ENCODE results near the gene OTOS.
A peak's percentile ranks its signal among the peaks of the same experiment; 100 is the strongest.

OTOS gene

DNA sequence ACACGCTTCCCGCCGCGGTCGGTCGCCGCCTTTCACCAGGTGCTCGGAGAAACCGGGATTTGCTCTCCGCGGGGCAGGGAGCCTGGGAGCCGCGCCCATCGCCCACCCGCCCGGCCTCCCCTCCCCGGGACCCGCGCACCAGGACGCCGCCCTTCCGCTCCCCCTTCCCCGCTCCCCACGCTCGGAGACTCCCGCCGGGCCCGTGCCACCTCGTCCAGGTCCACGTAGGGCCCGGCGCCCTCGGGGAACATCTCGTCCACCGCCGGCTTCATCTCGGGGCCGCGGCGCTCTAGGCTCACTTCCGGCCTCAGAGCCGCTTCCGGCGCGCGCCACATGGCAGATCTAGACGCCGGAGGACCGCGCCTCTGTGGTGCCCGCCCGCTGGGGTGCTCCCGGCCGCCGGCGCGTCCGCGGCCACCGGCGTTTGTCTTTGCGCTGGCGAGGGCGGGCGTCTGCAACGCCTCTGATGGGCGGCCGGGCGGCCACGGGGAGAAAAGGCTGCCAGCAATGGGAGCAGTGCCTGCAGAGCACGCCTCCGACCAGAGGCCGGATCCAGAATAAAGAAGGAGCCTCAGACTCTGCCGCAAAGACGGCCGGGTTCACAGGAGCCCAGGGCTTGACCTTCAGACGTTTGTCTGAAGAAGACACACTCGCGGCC, 4.3 kb downstream of the OTOS start, which contains the start of gene COPS9:
COPS9 (minus strand) TSS at position 293 of the 658 bp plus-strand sequence; CDS start at position 272, 21 bp downstream.
- peak; percentile 64 to 70 for DNase-seq (ENCODE audit: low read depth in 2 of 2)

GRCh38 chr2:240135706-240136012, 4.8 kb downstream of the OTOS start:
- DNase-seq (ENCODE audit: low read depth in 2 of 2), result no peak

- no peak for DNase-seq (ENCODE audit: low read depth in 2 of 2)
Observed at GRCh38 chr2:240134956-240135520, 5.4 kb downstream of the OTOS start.

DNA sequence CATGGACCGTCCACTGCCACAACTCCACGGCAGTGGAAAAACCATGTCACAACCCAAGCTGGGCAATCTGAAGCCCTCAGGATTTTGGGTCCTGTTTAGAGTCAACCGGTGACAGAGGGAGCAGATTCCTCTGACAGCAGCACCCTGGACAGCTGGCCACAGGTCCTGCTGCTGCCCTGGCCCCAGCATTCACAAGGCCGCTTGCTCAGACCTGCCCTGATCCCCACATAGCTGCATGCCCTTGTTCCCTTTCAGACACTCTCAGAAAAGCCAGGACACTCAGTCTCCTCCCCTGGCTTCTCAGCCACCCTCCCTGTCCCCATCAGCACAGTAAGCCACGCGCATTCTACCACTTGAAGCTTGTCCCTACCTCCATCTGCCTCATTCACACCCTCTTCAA, 6.0 kb downstream of the OTOS start:
- DNase-seq (ENCODE audit: low read depth in 2 of 2), result no peak

DNA sequence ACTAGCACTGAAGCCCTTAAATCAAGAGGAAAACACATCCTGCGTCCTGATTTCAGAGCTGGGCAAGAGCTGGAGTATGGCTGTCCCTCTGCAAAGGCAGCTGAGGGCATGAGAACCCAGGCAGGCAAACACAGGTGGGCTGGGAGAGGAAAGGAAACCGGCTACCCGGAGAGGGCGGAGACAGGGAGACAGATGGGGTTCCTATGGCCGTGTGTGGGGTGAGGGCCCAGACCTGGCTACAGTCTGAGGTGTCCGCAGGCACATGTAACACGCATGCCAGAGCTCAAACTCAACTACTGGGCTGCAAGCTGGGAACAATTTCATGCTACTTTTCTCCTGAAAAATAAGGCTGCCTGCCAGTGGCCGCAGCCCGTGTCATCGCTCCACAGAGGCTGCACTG, 7.1 kb downstream of the OTOS start:
- DNase-seq (ENCODE audit: low read depth in 2 of 2), result no peak

DNA sequence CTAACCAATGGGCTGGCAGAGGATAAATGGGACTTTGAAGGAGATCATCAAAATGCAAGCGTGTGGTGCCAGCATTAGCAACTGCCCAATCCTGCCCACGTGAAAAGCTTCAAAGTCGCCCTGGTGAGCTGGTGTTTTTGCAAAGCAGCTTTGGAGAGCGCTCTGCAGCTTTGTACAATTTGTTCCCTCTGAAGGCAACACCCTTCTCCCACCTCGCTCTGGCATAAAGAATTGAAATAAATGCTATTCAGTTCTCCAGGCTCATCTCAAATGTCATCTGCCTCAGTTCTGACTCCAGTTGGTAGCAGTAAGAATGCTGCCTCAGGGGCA, 7.8 kb downstream of the OTOS start:
- no peak for DNase-seq (ENCODE audit: low read depth in 2 of 2)

- no peak for DNase-seq (ENCODE audit: low read depth in 2 of 2)
Observed at GRCh38 chr2:240131941-240132650, 8.4 kb downstream of the OTOS start.

- no peak for DNase-seq (ENCODE audit: low read depth in 2 of 2)
Observed at GRCh38 chr2:240131296-240131695, 9.2 kb downstream of the OTOS start.

- DNase-seq (ENCODE audit: low read depth in 2 of 2), result no peak
Observed at GRCh38 chr2:240130393-240131195, 9.9 kb downstream of the OTOS start.

DNA sequence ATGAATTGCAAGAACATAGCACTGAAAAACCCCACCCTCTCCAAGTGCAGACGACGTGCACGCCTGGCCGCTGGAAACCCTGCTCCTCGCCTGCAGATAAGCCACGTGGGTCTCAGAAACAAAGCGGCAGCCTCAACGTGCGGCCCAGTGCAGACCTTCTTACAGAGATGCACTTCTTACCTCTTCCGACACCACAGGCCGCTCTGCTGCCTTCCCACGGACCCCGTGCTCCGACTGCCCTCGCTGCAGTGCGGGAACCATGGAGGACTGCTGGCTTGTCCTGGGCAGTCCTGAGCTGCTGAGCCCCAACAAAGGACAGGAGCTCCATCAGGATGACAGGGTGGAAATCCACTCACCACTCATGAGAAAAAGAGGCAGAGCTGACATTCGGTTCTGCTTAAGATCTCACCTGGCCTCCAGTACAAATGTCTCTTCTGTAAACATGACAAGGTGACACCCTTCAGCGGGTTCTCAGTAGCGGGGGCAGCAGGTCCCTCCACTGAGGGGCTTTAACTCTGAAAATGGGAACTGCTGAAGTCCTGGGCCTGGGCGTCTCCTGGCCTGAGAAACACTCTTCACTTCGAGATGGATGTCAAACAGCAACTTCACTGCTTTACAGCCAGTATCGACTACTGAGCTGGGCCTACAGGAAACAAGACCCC, 10.6 kb downstream of the OTOS start:
- DNase-seq (ENCODE audit: low read depth in 2 of 2), result no peak

DNA sequence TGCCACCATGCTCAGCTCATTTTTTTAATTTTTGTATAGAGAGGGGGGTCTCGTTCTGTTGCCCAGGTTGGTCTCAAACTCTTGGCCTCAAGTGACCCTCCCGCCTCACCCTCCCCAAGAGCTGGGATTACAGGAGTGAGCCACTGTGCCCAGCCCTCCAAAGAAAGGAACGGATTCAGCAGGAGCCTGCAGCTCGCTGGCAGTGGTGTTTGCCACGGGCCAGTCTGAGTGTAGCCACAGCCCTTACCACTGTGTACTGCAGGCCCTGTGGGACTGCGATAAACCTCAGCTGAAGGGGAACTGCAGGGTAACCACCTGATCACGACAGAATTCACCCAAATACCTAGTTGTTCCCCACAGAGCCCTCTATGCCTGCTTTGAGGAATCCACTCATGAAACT, 11.1 kb downstream of the OTOS start:
- DNase-seq (ENCODE audit: low read depth in 2 of 2), result no peak

GRCh38 chr2:240128608-240129145, 11.8 kb downstream of the OTOS start:
- DNase-seq (ENCODE audit: low read depth in 2 of 2), result no peak

DNA sequence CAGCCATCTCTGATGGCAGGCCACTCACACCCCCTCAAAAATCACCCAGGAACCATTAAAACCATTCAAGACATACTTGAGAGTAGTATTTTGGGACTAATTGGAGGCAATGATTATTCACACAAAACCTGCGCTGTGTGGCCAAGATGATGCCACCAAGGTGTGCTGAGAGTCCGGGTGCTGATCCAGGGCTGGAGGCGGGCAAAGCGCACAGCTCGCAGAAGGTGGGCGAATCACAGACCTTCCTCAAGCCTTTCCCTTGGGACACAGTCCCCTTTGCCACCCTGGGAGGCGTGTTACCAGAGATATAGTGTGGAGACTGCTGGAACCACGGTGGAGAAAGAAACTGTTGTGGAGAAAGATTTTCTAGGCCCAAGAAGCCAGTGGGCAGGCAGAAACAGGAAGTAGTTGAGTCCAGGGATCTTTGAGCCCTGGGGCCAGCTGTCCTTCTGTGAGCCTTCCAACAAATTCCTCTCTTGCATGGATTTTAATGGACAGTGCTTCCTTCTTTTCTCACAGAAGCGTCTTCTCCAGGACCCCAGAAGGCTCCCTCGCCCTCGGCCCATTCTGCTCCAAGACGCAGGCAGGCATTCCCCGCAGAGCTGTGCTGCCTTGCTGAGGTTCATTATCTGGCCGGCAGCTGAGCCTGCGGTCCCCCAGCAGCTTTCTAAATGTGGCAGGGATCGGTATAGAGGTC, 12.4 kb downstream of the OTOS start:
- DNase-seq (ENCODE audit: low read depth in 2 of 2), result no peak

GRCh38 chr2:240127191-240127750, 13.2 kb downstream of the OTOS start:
- no peak for DNase-seq (ENCODE audit: low read depth in 2 of 2)

GRCh38 chr2:240126731-240127130, 13.7 kb downstream of the OTOS start:
- no peak for DNase-seq (ENCODE audit: low read depth in 2 of 2)

DNA sequence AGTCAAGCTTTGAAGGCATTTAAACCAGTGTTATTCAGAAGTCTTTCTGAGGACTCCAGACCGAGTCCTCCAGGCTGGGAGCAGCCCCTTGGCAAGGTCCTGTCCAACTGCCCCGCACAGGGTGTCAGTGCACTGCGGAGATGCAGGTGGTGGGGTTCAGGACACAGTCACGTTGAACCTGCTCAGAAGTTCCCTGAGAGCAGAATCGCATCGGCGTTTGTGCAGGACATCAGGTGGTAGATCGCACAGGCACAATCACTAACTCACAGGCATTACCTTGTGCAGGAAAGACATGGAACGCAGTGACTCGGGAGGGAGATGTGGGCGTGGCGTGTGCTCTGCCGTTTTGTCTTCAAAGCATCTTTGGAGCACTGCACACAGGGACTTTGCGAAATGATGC, 14.7 kb downstream of the OTOS start:
- DNase-seq (ENCODE audit: low read depth in 2 of 2), result no peak

DNA sequence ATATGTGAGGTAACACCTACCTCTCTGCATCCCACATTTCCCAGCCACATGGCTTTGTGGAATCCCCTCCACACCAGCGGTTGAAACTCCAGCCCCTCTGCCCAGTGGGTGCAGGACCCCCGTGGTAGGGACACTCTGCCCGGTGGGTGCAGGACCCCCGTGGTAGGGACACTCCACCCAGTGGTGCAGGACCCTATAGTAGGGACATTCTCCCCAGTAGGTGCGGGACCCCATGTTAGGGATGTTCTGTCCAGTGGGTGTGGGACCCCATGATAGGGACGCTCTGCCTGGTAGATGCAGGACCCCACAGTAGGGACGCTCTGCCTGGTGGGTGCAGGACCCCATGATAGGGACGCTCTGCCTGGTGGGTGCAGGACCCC, 15.8 kb downstream of the OTOS start:
- no peak for DNase-seq (ENCODE audit: low read depth in 2 of 2)

GRCh38 chr2:240123821-240124650, 16.4 kb downstream of the OTOS start:
- no peak for DNase-seq (ENCODE audit: low read depth in 2 of 2)

- DNase-seq (ENCODE audit: low read depth in 2 of 2), result no peak
Observed at GRCh38 chr2:240121675-240122074, 18.8 kb downstream of the OTOS start.

GRCh38 chr2:240121190-240121589, 19.3 kb downstream of the OTOS start:
- no peak for DNase-seq (ENCODE audit: low read depth in 2 of 2)
